Cardiac muscle cell (in vitro differentiated cells and primary cell): ENCODE data around the gene VLDLR. TPM values are rescaled to one million over a fixed set of nuclear protein-coding genes. Genes with fewer than 3 reads are reported as not detected.
"Not testable (repeated sequence)": the region's sequence is repeated elsewhere in the genome, so short reads cannot be mapped to it uniquely, and the experiment has no call there.

Experiments used
- DNase-seq, 2 donors: peaks; one replicate each; pipeline versions ENCODE4 v3.0.0 to v3.0.0-alpha.2; 2010 to 2017; ENCODE audit warnings: low read depth in 1 of 2, low spot score in 1 of 2
- H3K27ac ChIP-seq: fragments of 200-600 bp; sonication (generic); 2 replicates; pipeline ENCODE4 v1.5.1; 2016
- H3K27me3 ChIP-seq: fragments of 200-600 bp; sonication (generic); 2 replicates; pipeline ENCODE4 v1.6.0; 2016; ENCODE audit warnings: control low read depth
- H3K36me3 ChIP-seq: fragments of 200-600 bp; sonication (generic); 2 replicates; pipeline ENCODE4 v1.5.1; 2016; ENCODE audit warnings: control low read depth
- H3K4me1 ChIP-seq: fragments of 200-600 bp; sonication (generic); 2 replicates; pipeline ENCODE4 v1.8.1; 2017; ENCODE audit warnings: low read depth, mild to moderate bottlenecking, mixed run types
- H3K4me3 ChIP-seq: fragments of 200-600 bp; sonication (generic); 2 replicates; pipeline ENCODE4 v1.5.1; 2016; ENCODE audit warnings: mild to moderate bottlenecking
- H3K9me3 ChIP-seq: fragments of 200-600 bp; sonication (generic); 2 replicates; pipeline ENCODE4 v1.5.1; 2017; ENCODE audit warnings: low read depth, mild to moderate bottlenecking, control low read depth
- polyA plus RNA-seq: library from polyadenylated mRNA; unstranded; fragments of >200 nt; fragmentation: Nextera tagmentation; extraction: Ambion mirVana; gene quantifications from 2 replicates; pipeline ENCODE4 v1.2.1, GENCODE V29; 2016
- total RNA-seq: library from RNA; depleted of rRNA; stranded (reverse); fragments of >200 nt; gene quantifications from 2 replicates; pipeline ENCODE4 v1.2.3, GENCODE V29; 2016
- TF ChIP-seq, protein P1 (sequence below): IDR thresholded peaks from 2 replicates; pipeline ENCODE4 v1.5.1; 2012; ENCODE audit warnings: low read depth, mild to moderate bottlenecking, low read length

Gene VLDLR
- total and polyA plus RNA-seq, 2 experiments from 2014 or later = 36.1 to 41.2 TPM

- TF ChIP-seq, protein P1, sequence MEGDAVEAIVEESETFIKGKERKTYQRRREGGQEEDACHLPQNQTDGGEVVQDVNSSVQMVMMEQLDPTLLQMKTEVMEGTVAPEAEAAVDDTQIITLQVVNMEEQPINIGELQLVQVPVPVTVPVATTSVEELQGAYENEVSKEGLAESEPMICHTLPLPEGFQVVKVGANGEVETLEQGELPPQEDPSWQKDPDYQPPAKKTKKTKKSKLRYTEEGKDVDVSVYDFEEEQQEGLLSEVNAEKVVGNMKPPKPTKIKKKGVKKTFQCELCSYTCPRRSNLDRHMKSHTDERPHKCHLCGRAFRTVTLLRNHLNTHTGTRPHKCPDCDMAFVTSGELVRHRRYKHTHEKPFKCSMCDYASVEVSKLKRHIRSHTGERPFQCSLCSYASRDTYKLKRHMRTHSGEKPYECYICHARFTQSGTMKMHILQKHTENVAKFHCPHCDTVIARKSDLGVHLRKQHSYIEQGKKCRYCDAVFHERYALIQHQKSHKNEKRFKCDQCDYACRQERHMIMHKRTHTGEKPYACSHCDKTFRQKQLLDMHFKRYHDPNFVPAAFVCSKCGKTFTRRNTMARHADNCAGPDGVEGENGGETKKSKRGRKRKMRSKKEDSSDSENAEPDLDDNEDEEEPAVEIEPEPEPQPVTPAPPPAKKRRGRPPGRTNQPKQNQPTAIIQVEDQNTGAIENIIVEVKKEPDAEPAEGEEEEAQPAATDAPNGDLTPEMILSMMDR = no peak
- no peaks in the 10 kb centered on the region for H3K4me1 ChIP-seq
- no peak overlapping the region for H3K27ac ChIP-seq
- H3K9me3 ChIP-seq = no peaks in the 10 kb centered on the region
- no peaks in the 10 kb centered on the region for H3K27me3 ChIP-seq
- DNase-seq = no peak
- H3K4me3 ChIP-seq = no peak overlapping the region
- no peaks in the 10 kb centered on the region for H3K36me3 ChIP-seq
Observed at GRCh38 chr9:2700909-2701550, 79.4 kb downstream of the VLDLR start.

DNA sequence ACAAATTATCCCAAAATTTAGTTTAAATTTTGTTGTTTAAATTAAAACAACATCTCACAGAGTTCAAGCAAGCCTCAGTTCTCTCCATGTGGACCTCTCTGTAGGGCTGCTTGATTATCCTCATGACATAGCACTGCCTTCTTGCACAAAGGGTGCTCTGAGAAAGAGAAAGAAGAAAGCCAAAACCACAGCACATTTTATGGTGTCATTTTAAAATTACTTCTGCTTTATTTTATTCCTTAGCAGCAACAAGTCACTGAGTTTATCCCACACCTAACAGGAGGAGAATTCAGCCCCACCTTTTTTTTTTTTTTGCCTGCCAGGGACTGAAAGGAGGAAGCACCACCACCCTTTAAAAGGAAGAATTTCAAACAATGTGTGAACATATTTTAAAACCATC, 82.9 kb downstream of the VLDLR start:
- Histone ChIP-seq H3K36me3 (no peaks in the 10 kb centered on the region), H3K27ac (no peak overlapping the region), H3K27me3 (no peaks in the 10 kb centered on the region), H3K9me3 (no peaks in the 10 kb centered on the region), H3K4me3 (no peak overlapping the region), H3K4me1 (no peaks in the 10 kb centered on the region)
- DNase-seq = no peak
- TF ChIP-seq, protein P1 = no peak

DNA sequence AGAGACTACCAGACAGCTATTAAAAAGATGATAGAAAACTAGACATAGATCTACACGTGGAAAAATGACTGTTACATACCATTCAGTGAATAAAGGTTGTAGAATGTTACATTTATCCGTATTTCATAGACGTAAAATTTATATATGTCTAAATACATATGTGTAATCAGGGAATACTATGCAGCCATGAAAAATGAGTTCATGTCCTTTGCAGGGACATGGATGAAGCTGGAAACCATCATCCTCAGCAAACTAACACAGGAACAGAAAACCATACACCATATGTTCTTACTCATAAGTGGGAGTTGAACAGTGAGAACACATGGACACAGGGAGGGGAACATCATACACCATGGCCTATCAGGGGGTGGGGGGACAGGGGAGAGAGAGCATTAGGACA, 85.7 kb downstream of the VLDLR start:
- H3K9me3 ChIP-seq, DNase-seq, H3K36me3 ChIP-seq, H3K4me3 ChIP-seq, H3K27me3 ChIP-seq, H3K27ac ChIP-seq: not testable (repeated sequence)
- H3K4me1 ChIP-seq = peaks cover 11% of the 10 kb centered on the region

Other genes with a start within 250 kb of the VLDLR start
- gene KCNV2, start 95.7 kb downstream of the VLDLR start, total RNA-seq = not detected in 2 replicates
- 0.49 and 0.81 TPM in 2 replicates for gene KCNV2, start 95.7 kb downstream of the VLDLR start, polyA plus RNA-seq
- gene PUM3, start 222.3 kb downstream of the VLDLR start, total RNA-seq = 12.5 and 32.5 TPM in 2 replicates
- gene PUM3, start 222.3 kb downstream of the VLDLR start, polyA plus RNA-seq = 27.5 and 40.2 TPM in 2 replicates